Adrenal gland (tissue), 12 donors: Measurements from ENCODE around the gene HNRNPK. TPM values are rescaled to one million over a fixed set of nuclear protein-coding genes. Genes with fewer than 3 reads are reported as not detected.

Experiments used
- DNase-seq, 7 donors: peaks; one replicate each; pipeline ENCODE4 v3.0.0-alpha.2; 2019 to 2020
- H3K27ac ChIP-seq, 5 donors: fragments of 200-600 bp; sonication (generic) in 4 of 5; 1 replicate in 3 of 5; 2 replicates in 2 of 5; pipeline versions ENCODE4 v1.5.1 to v1.8.0; 2016 to 2020; ENCODE audit warnings: mild to moderate bottlenecking in 1 of 5
- H3K27me3 ChIP-seq: fragments of 200-600 bp; 2 replicates; pipeline ENCODE4 v1.8.0; 2021
- H3K36me3 ChIP-seq, 2 donors: fragments of 200-600 bp; replicated peaks in 1 of 2; 1 replicate in 1 of 2; 2 replicates in 1 of 2; pipeline versions ENCODE4 v1.5.1 to v1.8.0; 2018 to 2022
- H3K4me1 ChIP-seq, 2 donors: fragments of 200-600 bp; replicated peaks in 1 of 2; 1 replicate in 1 of 2; 2 replicates in 1 of 2; pipeline versions ENCODE4 v1.5.1 to v1.8.0; 2018 to 2021
- H3K4me3 ChIP-seq, 4 donors: fragments of 200-600 bp; sonication (generic) in 3 of 4; one replicate each; pipeline ENCODE4 v1.5.1; 2016 to 2018
- H3K9me3 ChIP-seq, 3 donors: fragments of 200-600 bp; sonication (generic) in 1 of 3; replicated peaks in 1 of 3; 1 replicate in 2 of 3; 2 replicates in 1 of 3; pipeline versions ENCODE4 v1.5.1 to v1.8.0; 2016 to 2021
- CTCF ChIP-seq, 6 experiments: fragments of 450-650 bp in 4 of 6; fragments of 200-600 bp in 2 of 6; sonication (generic) in 1 of 6; IDR thresholded peaks; 1 replicate in 5 of 6; 2 replicates in 1 of 6; pipeline versions ENCODE4 v1.5.1 to v1.8.0; 2016 to 2021; ENCODE audit warnings: antibody characterized with exemption in 6 of 6, mild to moderate bottlenecking in 2 of 6, moderate library complexity in 1 of 6
- POLR2A ChIP-seq, 2 donors: fragments of 450-650 bp; IDR thresholded peaks; one replicate each; pipeline ENCODE4 v1.6.1; 2017; ENCODE audit warnings: antibody characterized with exemption in 2 of 2, mild to moderate bottlenecking in 2 of 2, moderate library complexity in 1 of 2
- WGBS, 4 donors: extraction: QIAGEN DNeasy Blood & Tissue Kit in 2 of 4; methylation state at CpG; one replicate each; pipeline versions ENCODE4 v1.1.5 to v1.1.7; 2013 to 2017; 5-methylcytosine and 5-hydroxymethylcytosine counted together
- intact Hi-C, 2 donors: fragments of 100-400 bp; cut with DNase I; formaldehyde crosslinking; loops; one replicate each; pipeline versions ENCODE4 v1.14.1 to v1.15.0; 2022 to 2023
- polyA plus RNA-seq, 3 donors: library from polyadenylated mRNA; stranded (reverse); fragments of 200-250 nt in 2 of 3; fragments of 350-450 nt in 1 of 3; fragmentation: Illumina TruSeq in 1 of 3; extraction: RNeasy Lipid Tissue Mini Kit (QIAGEN cat#74804) in 1 of 3; gene quantifications; one replicate each; pipeline ENCODE4 v1.2.3, GENCODE V29; 2013 to 2014
- total RNA-seq, 9 donors: library from RNA; depleted of rRNA in 4 of 9; stranded (reverse); fragments of >200 nt in 4 of 9; fragments of 120-200 nt in 1 of 9; fragmentation: NEBNext Ultra II Directional in 1 of 9; extraction: Animal tissue kit (Norgen Biotek cat#: 25700) in 1 of 9; gene quantifications; one replicate each; pipeline versions ENCODE4 v1.1.0 to v1.2.4, GENCODE V29; 2013 to 2023
- donor health status: healthy with polysubstance abuse.
- donor health status: Bipolar disorder and iron deficiency.
- donor health status: DM: yes; HTN: yes; CAD: no.
- donor health status: DM: no; HTN: no; CAD: no.
- donor health status: DM: no; HTN: no; CAD: no.
- donor health status: DM: yes; HTN: yes; CAD: no.

The HNRNPK gene
- total and polyA plus RNA-seq, 12 donors, result 172 to 866 (median 477) TPM

GRCh38 chr9:83937861-83938455, 42.1 kb downstream of the HNRNPK start:
- DNase-seq, result peak in 1 of 7 donors; percentile 19
- WGBS, 4 donors, result 37 to 52% (median 46%) methylated on average over 1 of the region's 1 CpG
- H3K36me3 ChIP-seq, result peaks cover 0 to 10% of the 10 kb centered on the region in 2 donors
- no peak overlapping the region for H3K27ac ChIP-seq
- intact Hi-C loops, result loop anchor here (5.0 to 10.0 kb wide), 3 partner anchors 324 to 379 kb away; no protein-coding TSS in a partner anchor
- no peak for TF ChIP-seq POLR2A (IDR thresholded peaks at IDR 0.05)
- peak; percentile 36 to 81 (median 68) for TF ChIP-seq CTCF (IDR thresholded peaks at IDR 0.05)
- H3K4me3 ChIP-seq, result no peak overlapping the region
- no peaks in the 10 kb centered on the region for H3K9me3 ChIP-seq
- H3K4me1 ChIP-seq, result peaks cover 0 to 16% of the 10 kb centered on the region in 2 donors
- no peaks in the 10 kb centered on the region for H3K27me3 ChIP-seq

GRCh38 chr9:83936523-83936922, 43.5 kb downstream of the HNRNPK start:
- intact Hi-C loops, result loop anchor here (5.0 to 10.0 kb wide), 3 partner anchors 326 to 381 kb away; no protein-coding TSS in a partner anchor
- TF ChIP-seq POLR2A (IDR thresholded peaks at IDR 0.05) (no peak), CTCF (IDR thresholded peaks at IDR 0.05) (no peak)
- H3K9me3 ChIP-seq, result no peaks in the 10 kb centered on the region
- WGBS, 4 donors, result 84 to 94% (median 89%) methylated on average over 6 of the region's 6 CpGs
- peaks cover 0 to 16% of the 10 kb centered on the region in 2 donors for H3K4me1 ChIP-seq
- H3K27ac ChIP-seq, result no peak overlapping the region
- H3K27me3 ChIP-seq, result no peaks in the 10 kb centered on the region
- H3K4me3 ChIP-seq, result no peak overlapping the region
- DNase-seq, result no peak
- peaks cover 0 to 10% of the 10 kb centered on the region in 2 donors for H3K36me3 ChIP-seq

DNA sequence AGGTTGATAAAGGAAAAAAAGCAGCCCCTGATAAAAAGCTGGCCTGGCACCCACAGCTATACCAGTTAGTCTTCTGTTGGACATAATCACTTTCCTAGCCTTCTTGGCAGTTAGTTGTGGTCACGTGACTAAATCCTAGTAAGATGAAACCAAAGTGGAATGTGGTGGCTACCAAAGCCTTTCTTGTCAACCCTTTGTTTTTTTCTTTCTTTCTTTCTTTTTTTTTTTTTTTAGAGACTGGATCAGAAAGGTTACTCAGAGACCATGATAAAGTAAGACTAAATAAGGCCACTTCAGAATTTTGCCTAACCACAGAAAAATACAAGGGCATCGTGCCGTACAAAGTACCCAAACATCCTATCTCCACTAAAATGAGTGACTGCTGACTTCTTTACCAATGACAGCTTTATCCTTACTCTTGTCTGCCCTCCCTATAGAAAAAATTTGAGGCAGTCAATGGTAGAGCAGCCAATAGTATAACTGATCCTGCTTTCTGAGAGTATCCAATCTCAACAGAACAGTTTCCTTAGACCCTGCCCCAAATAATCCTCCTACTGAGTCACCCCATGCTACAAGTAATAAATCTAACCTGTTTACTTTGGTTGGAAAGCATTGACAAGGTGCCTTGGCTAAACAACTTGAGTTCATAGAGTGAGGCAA, 44.6 kb downstream of the HNRNPK start:
- WGBS, 4 donors, result 44 to 67% (median 50%) methylated on average over 3 of the region's 3 CpGs
- intact Hi-C loops, result loop anchor here (5.0 to 10.0 kb wide), 3 partner anchors 327 to 382 kb away; no protein-coding TSS in a partner anchor
- H3K27me3 ChIP-seq, result no peaks in the 10 kb centered on the region

GRCh38 chr9:83934569-83935275, 45.3 kb downstream of the HNRNPK start:
- 71 to 85% (median 77%) methylated on average over 5 of the region's 5 CpGs for WGBS, 4 donors
- H3K36me3 ChIP-seq, result peaks cover 0 to 10% of the 10 kb centered on the region in 2 donors
- no peak overlapping the region for H3K4me3 ChIP-seq
- H3K4me1 ChIP-seq, result peaks cover 0 to 16% of the 10 kb centered on the region in 2 donors
- H3K27me3 ChIP-seq, result no peaks in the 10 kb centered on the region
- no peak for DNase-seq
- intact Hi-C loops, result loop anchor here (5.0 to 10.0 kb wide), 3 partner anchors 328 to 383 kb away; no protein-coding TSS in a partner anchor
- H3K9me3 ChIP-seq, result no peaks in the 10 kb centered on the region
- no peak overlapping the region for H3K27ac ChIP-seq
- TF ChIP-seq CTCF (IDR thresholded peaks at IDR 0.05), result no peak
- no peak for TF ChIP-seq POLR2A (IDR thresholded peaks at IDR 0.05)

More for the DNA sequence above, 44.6 kb downstream of the HNRNPK start:
- Histone ChIP-seq H3K36me3 (peaks cover 0 to 10% of the 10 kb centered on the region in 2 donors), H3K27ac (no peak overlapping the region), H3K4me3 (no peak overlapping the region), H3K9me3 (no peaks in the 10 kb centered on the region), H3K4me1 (peaks cover 0 to 16% of the 10 kb centered on the region in 2 donors)
- TF ChIP-seq POLR2A (IDR thresholded peaks at IDR 0.05), result no peak
- peak in 2 of 7 donors; percentile 21 to 31 for DNase-seq
